Spleen (tissue), 11 donors: ENCODE measurements around the gene TIPIN. TPM values are rescaled to one million over a fixed set of nuclear protein-coding genes. Genes with fewer than 3 reads are reported as not detected.

Source experiments
- DNase-seq: peaks from one replicate; pipeline ENCODE4 v3.0.0-alpha.2; 2020
- H3K27ac ChIP-seq, 8 donors: fragments of 200-600 bp; sonication (generic) in 7 of 8; 1 replicate in 4 of 8; 2 replicates in 4 of 8; pipeline versions ENCODE4 v1.5.0 to v1.8.0; 2016 to 2021; ENCODE audit warnings: inconsistent platforms in 4 of 8, mild to moderate bottlenecking in 4 of 8, moderate library complexity in 1 of 8
- H3K27me3 ChIP-seq, 7 donors: fragments of 200-600 bp; sonication (generic) in 6 of 7; replicated peaks in 1 of 7; 1 replicate in 4 of 7; 2 replicates in 3 of 7; pipeline versions ENCODE4 v1.5.0 to v1.8.0; 2016 to 2021; ENCODE audit warnings: inconsistent platforms in 3 of 7, mild to moderate bottlenecking in 1 of 7
- H3K36me3 ChIP-seq, 6 donors: fragments of 200-600 bp; sonication (generic) in 5 of 6; 1 replicate in 4 of 6; 2 replicates in 2 of 6; pipeline versions ENCODE4 v1.5.0 to v1.8.0; 2016 to 2021; ENCODE audit warnings: inconsistent platforms in 2 of 6
- H3K4me1 ChIP-seq, 6 donors: fragments of 200-600 bp; sonication (generic) in 5 of 6; 1 replicate in 3 of 6; 2 replicates in 3 of 6; pipeline versions ENCODE4 v1.5.0 to v1.8.0; 2016 to 2021; ENCODE audit warnings: inconsistent platforms in 3 of 6
- H3K4me3 ChIP-seq, 8 donors: fragments of 200-600 bp; sonication (generic) in 7 of 8; 1 replicate in 4 of 8; 2 replicates in 4 of 8; pipeline versions ENCODE4 v1.5.0 to v1.8.0; 2016 to 2021; ENCODE audit warnings: inconsistent platforms in 4 of 8, mild to moderate bottlenecking in 4 of 8, moderate library complexity in 2 of 8
- H3K9me3 ChIP-seq, 8 donors: fragments of 200-600 bp; sonication (generic) in 7 of 8; 1 replicate in 4 of 8; 2 replicates in 4 of 8; pipeline versions ENCODE4 v1.5.0 to v1.8.0; 2016 to 2021; ENCODE audit warnings: inconsistent platforms in 4 of 8
- CTCF ChIP-seq, 11 experiments: fragments of 200-600 bp in 7 of 11; fragments of 450-650 bp in 4 of 11; sonication (generic) in 4 of 11; IDR thresholded peaks in 8 of 11; conservative IDR thresholded peaks in 3 of 11; 1 replicate in 7 of 11; 2 replicates in 4 of 11; pipeline versions ENCODE4 v1.4.0 to v1.8.0; 2016 to 2021; ENCODE audit warnings: antibody characterized with exemption in 11 of 11, inconsistent platforms in 4 of 11, mild to moderate bottlenecking in 1 of 11
- POLR2A ChIP-seq, 3 donors: fragments of 450-650 bp; IDR thresholded peaks; one replicate each; pipeline ENCODE4 v1.5.1; 2017; ENCODE audit warnings: antibody characterized with exemption in 3 of 3, mild to moderate bottlenecking in 1 of 3
- POLR2AphosphoS5 ChIP-seq, 3 donors: sonication (generic); formaldehyde crosslinking; IDR thresholded peaks; one replicate each; pipeline ENCODE4 v1.5.1; 2017; ENCODE audit warnings: antibody characterized with exemption in 3 of 3
- WGBS, 5 donors: extraction: QIAGEN DNeasy Blood & Tissue Kit in 3 of 5; methylation state at CpG; one replicate each; pipeline versions ENCODE4 v1.1.5 to v1.1.7; 2013 to 2018; 5-methylcytosine and 5-hydroxymethylcytosine counted together
- intact Hi-C: fragments of 100-400 bp; cut with DNase I; formaldehyde crosslinking; loops from one replicate; pipeline ENCODE4 v1.15.0; 2023; ENCODE audit warnings: low total_unique reads
- polyA plus RNA-seq, 3 donors: library from polyadenylated mRNA; stranded (reverse); fragments of 200-250 nt; gene quantifications; one replicate each; pipeline ENCODE4 v1.2.1, GENCODE V29; 2013
- total RNA-seq, 7 donors: library from RNA; depleted of rRNA in 3 of 7; stranded (reverse); fragments of >200 nt in 3 of 7; fragmentation: NEBNext Ultra II Directional in 4 of 7; extraction: Animal tissue kit (Norgen Biotek cat#: 25700) in 4 of 7; gene quantifications; one replicate each; pipeline versions ENCODE4 v1.1.0 to v1.2.1, GENCODE V29; 2016 to 2021
- donor health status: healthy with polysubstance abuse.
- donor health status: DM: no; HTN: no; CAD: no; lungs with moderate emphysema.
- donor health status: DM: no; HTN: no; CAD: no.
- donor health status: Bipolar disorder and iron deficiency.
- donor health status: healthy.
- donor health status: DM: no; HTN: no; CAD: no.
- donor health status: DM: yes; HTN: yes; CAD: no.

TIPIN gene
- total and polyA plus RNA-seq, 10 donors, result 2.7 to 9.4 (median 6.6) TPM

DNA sequence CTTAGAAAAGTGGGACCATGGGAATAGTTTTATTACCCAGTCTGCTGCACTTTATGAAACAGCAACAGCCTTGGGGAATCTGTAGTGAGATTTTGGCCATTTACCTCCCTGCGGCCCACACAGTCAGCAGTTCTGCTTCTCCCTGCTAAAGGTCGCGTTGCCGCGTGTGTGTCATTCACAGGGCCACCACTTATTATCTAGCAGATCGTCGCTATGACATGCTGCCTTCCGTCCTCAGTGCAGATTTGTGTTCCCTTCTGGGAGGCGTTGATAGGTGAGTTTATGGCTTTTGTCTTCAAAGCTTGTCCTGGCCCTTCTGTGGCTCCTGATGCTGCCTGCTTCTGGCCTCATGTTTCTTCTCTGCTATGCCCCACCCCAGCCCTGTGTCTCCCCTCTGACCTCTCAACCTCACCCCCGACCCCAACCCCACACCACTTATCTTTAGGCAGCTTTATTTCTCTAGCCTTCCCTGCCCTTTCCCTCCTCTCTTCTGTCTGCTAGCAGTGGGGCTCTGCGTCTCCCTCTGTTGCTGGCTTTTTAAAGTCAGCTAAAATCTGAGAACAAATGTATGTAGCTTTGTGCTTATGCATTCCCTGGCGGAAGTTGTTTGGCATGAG is 33.1 kb downstream of the TIPIN start:
- Histone ChIP-seq H3K4me3 (no peak overlapping the region), H3K27me3 (no peaks in the 10 kb centered on the region), H3K4me1 (no peaks in the 10 kb centered on the region), H3K27ac (no peak overlapping the region), H3K9me3 (no peaks in the 10 kb centered on the region), H3K36me3 (peaks cover 0 to 100% (median 89%) of the 10 kb centered on the region in 6 donors)
- 88 to 93% (median 90%) methylated on average over 12 of the region's 12 CpGs for WGBS, 5 donors
- DNase-seq, result no peak
- TF ChIP-seq POLR2AphosphoS5 (IDR thresholded peaks at IDR 0.05) (no peak), POLR2A (IDR thresholded peaks at IDR 0.05) (no peak), CTCF (IDR thresholded peaks at IDR 0.05 in 8 of 11, conservative IDR thresholded peaks at IDR 0.05 in 3 of 11) (no peak)
- intact Hi-C loops, result no loop called here

DNA sequence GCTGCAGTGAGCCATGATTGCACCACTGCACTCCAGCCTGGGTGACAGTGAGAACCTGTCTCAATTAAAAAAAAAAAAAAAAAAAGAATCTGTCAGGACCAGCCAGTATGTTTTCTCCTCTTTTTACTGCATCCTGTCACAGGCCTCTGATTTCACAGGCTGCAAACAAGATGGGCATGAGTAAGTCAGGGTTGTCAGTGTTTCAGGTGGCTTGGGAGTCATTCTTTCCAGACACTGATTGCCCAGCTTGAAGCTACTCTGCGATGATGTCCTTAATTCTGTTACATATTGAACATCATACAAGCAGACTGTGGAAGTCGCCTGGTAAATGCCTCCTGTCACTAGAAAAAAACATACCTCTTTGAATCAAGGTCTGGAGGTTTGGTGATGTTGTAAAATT is 44.3 kb downstream of the TIPIN start:
- WGBS, 5 donors, result 91 to 97% (median 96%) methylated on average over 2 of the region's 2 CpGs

GRCh38 chr15:66310786-66311185 is 45.7 kb downstream of the TIPIN start:
- intact Hi-C loops, result no loop called here
- no peaks in the 10 kb centered on the region for H3K9me3 ChIP-seq
- TF ChIP-seq POLR2AphosphoS5 (IDR thresholded peaks at IDR 0.05) (no peak), CTCF (IDR thresholded peaks at IDR 0.05 in 8 of 11, conservative IDR thresholded peaks at IDR 0.05 in 3 of 11) (no peak), POLR2A (IDR thresholded peaks at IDR 0.05) (no peak)
- peaks cover 0 to 100% (median 77%) of the 10 kb centered on the region in 6 donors for H3K36me3 ChIP-seq
- no peak overlapping the region for H3K4me3 ChIP-seq
- no peaks in the 10 kb centered on the region for H3K27me3 ChIP-seq
- no peak for DNase-seq
- no peaks in the 10 kb centered on the region for H3K4me1 ChIP-seq
- WGBS, 5 donors, result 84 to 96% (median 90%) methylated on average over 2 of the region's 2 CpGs
- H3K27ac ChIP-seq, result no peak overlapping the region

More for the DNA sequence above, 44.3 kb downstream of the TIPIN start:
- Histone ChIP-seq H3K4me1 (no peaks in the 10 kb centered on the region), H3K4me3 (no peak overlapping the region), H3K27me3 (no peaks in the 10 kb centered on the region), H3K9me3 (no peaks in the 10 kb centered on the region), H3K27ac (no peak overlapping the region), H3K36me3 (peaks cover 0 to 100% (median 82%) of the 10 kb centered on the region in 6 donors)
- no peak for DNase-seq
- TF ChIP-seq POLR2A (IDR thresholded peaks at IDR 0.05) (no peak), POLR2AphosphoS5 (IDR thresholded peaks at IDR 0.05) (no peak), CTCF (IDR thresholded peaks at IDR 0.05 in 8 of 11, conservative IDR thresholded peaks at IDR 0.05 in 3 of 11) (no peak)
- intact Hi-C loops, result no loop called here

DNA sequence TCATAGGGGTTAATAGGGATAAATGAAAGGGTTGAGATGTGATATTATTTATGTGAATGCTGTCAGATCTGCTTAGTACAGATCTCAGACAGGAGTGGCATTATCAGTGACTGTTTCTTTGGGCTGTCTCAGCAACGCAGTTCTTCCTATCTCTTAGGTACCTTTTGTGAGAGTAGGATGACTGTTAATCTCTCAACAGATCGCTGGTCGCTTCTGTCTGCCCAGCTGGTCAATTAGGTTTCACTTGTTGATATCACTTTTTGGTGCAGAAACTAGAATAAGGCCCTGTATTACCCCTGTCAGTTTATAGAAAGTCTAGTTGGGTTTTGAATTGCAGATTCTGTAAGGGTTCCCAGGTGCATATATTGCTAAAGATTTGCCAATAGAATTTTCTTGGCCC is 46.7 kb downstream of the TIPIN start:
- Histone ChIP-seq H3K4me1 (no peaks in the 10 kb centered on the region), H3K9me3 (no peaks in the 10 kb centered on the region), H3K27me3 (no peaks in the 10 kb centered on the region), H3K36me3 (peaks cover 0 to 100% (median 68%) of the 10 kb centered on the region in 6 donors), H3K4me3 (no peak overlapping the region), H3K27ac (no peak overlapping the region)
- no peak for TF ChIP-seq CTCF (IDR thresholded peaks at IDR 0.05 in 8 of 11, conservative IDR thresholded peaks at IDR 0.05 in 3 of 11)
- no peak for TF ChIP-seq POLR2AphosphoS5 (IDR thresholded peaks at IDR 0.05)
- no peak for TF ChIP-seq POLR2A (IDR thresholded peaks at IDR 0.05)
- no peak for DNase-seq
- intact Hi-C loops, result no loop called here
- 87 to 97% (median 97%) methylated on average over 3 of the region's 3 CpGs for WGBS, 5 donors
